GM19351 (cell line): ENCODE data around the gene WWOX.

Experiments used
- ATAC-seq: cut with Tn5 transposase; IDR thresholded peaks from one replicate; pipeline ENCODE4 v1.9.1; 2021; ENCODE audit warnings: mild to moderate bottlenecking, moderate library complexity; ENCODE audit not compliant: unreplicated experiment

The WWOX gene

GRCh38 chr16:78697426-78697825 lies 598.0 kb downstream of the WWOX start:
- ATAC-seq, result no peak

GRCh38 chr16:78703936-78704335 lies 604.5 kb downstream of the WWOX start:
- no peak for ATAC-seq

- ATAC-seq, result no peak
These were observed 605.0 kb downstream of the WWOX start for GRCh38 chr16:78704416-78704815.

- ATAC-seq, result no peak
These were observed 606.2 kb downstream of the WWOX start for GRCh38 chr16:78705694-78706093.

- ATAC-seq, result no peak
These were observed 607.2 kb downstream of the WWOX start for GRCh38 chr16:78706637-78707036.

GRCh38 chr16:78709137-78709884 lies 609.9 kb downstream of the WWOX start:
- no peak for ATAC-seq

GRCh38 chr16:78715106-78715505 lies 615.7 kb downstream of the WWOX start:
- no peak for ATAC-seq

GRCh38 chr16:78715673-78716072 lies 616.2 kb downstream of the WWOX start:
- ATAC-seq, result no peak

GRCh38 chr16:78718141-78718540 lies 618.7 kb downstream of the WWOX start:
- ATAC-seq, result no peak

- no peak for ATAC-seq
These were observed 621.0 kb downstream of the WWOX start for GRCh38 chr16:78720416-78720815.

GRCh38 chr16:78727536-78727935 lies 628.1 kb downstream of the WWOX start:
- ATAC-seq, result no peak

- peak; percentile 75 for ATAC-seq
These were observed 630.2 kb downstream of the WWOX start for GRCh38 chr16:78729687-78730086.

GRCh38 chr16:78731785-78732184 lies 632.3 kb downstream of the WWOX start:
- ATAC-seq, result no peak

- no peak for ATAC-seq
These were observed 633.2 kb downstream of the WWOX start for GRCh38 chr16:78732696-78733095.

GRCh38 chr16:78735337-78735736 lies 635.9 kb downstream of the WWOX start:
- ATAC-seq, result no peak

GRCh38 chr16:78737630-78738029 lies 638.2 kb downstream of the WWOX start:
- no peak for ATAC-seq

- no peak for ATAC-seq
These were observed 639.1 kb downstream of the WWOX start for GRCh38 chr16:78738557-78738956.

- no peak for ATAC-seq
These were observed 640.8 kb downstream of the WWOX start for GRCh38 chr16:78740269-78740668.

GRCh38 chr16:78742501-78743283 lies 643.2 kb downstream of the WWOX start:
- ATAC-seq, result peak; percentile 97

GRCh38 chr16:78743556-78743955 lies 644.1 kb downstream of the WWOX start:
- ATAC-seq, result no peak

- ATAC-seq, result no peak
These were observed 644.6 kb downstream of the WWOX start for GRCh38 chr16:78744099-78744498.

GRCh38 chr16:78744796-78745107 lies 645.3 kb downstream of the WWOX start:
- no peak for ATAC-seq
